Stimulated activated CD4-positive, alpha-beta T cell treated with anti-CD3 and anti-CD28 coated beads, Interleukin-4, amount 100 ng/mL, for 48 hours (primary cell): ENCODE measurements around the gene PRR9.

Experiments
- DNase-seq, 2 donors: peaks; one replicate each; pipeline ENCODE4 v3.0.0-alpha.2; 2020; ENCODE audit warnings: low read depth in 2 of 2

PRR9 gene

GRCh38 chr1:153265457-153265856 lies 48.1 kb downstream of the PRR9 start:
- no peak for DNase-seq
